Smooth muscle cell (in vitro differentiated cells): ENCODE results near the gene EFR3B. TPM values are rescaled to one million over a fixed set of nuclear protein-coding genes. Genes with fewer than 3 reads are reported as not detected.
"Not testable (repeated sequence)": the region's sequence is repeated elsewhere in the genome, so short reads cannot be mapped to it uniquely, and the experiment has no call there.

ENCODE experiments used
- DNase-seq: peaks from one replicate; lab custom pipeline; 2025; ENCODE audit not compliant: unreplicated experiment; lab: John Stamatoyannopoulos, UW
- H2AFZ ChIP-seq: fragments of 200-600 bp; sonication (generic); 2 replicates; pipeline ENCODE4 v1.6.0; 2016; ENCODE audit warnings: antibody characterized with exemption, low read depth, mild to moderate bottlenecking
- H3F3A ChIP-seq: fragments of 200-600 bp; sonication (generic); 2 replicates; pipeline ENCODE4 v1.6.0; 2017; ENCODE audit warnings: antibody characterized with exemption, low read depth
- H3K27ac ChIP-seq: fragments of 200-600 bp; sonication (generic); 2 replicates; pipeline ENCODE4 v1.5.1; 2016; ENCODE audit warnings: low read depth, mild to moderate bottlenecking
- H3K27me3 ChIP-seq: fragments of 200-600 bp; sonication (generic); 2 replicates; pipeline ENCODE4 v1.6.1; 2016; ENCODE audit warnings: low read depth, mild to moderate bottlenecking
- H3K36me3 ChIP-seq: fragments of 200-600 bp; sonication (generic); 2 replicates; pipeline ENCODE4 v1.5.1; 2016; ENCODE audit warnings: low read depth
- H3K4me1 ChIP-seq: fragments of 200-600 bp; sonication (generic); 2 replicates; pipeline ENCODE4 v1.5.1; 2016; ENCODE audit warnings: low read depth
- H3K4me2 ChIP-seq: fragments of 200-600 bp; sonication (generic); 2 replicates; pipeline ENCODE4 v1.6.0; 2016; ENCODE audit warnings: mild to moderate bottlenecking
- H3K4me3 ChIP-seq: fragments of 200-600 bp; sonication (generic); 2 replicates; pipeline ENCODE4 v1.5.1; 2016; ENCODE audit warnings: mild to moderate bottlenecking
- H3K79me2 ChIP-seq: fragments of 200-600 bp; sonication (generic); 2 replicates; pipeline ENCODE4 v1.6.0; 2016; ENCODE audit warnings: low read depth, mild to moderate bottlenecking
- H3K9ac ChIP-seq: fragments of 200-600 bp; sonication (generic); 2 replicates; pipeline ENCODE4 v1.6.0; 2016; ENCODE audit warnings: low read depth
- H3K9me3 ChIP-seq: fragments of 200-600 bp; sonication (generic); replicated peaks from 2 replicates; pipeline ENCODE4 v1.5.1; 2016; ENCODE audit warnings: low read depth
- H4K20me1 ChIP-seq: fragments of 200-600 bp; sonication (generic); 2 replicates; pipeline ENCODE4 v1.6.0; 2016; ENCODE audit warnings: low read depth
- WGBS: methylation state at CpG from one replicate; pipeline ENCODE4 v1.1.7; 2016; ENCODE audit warnings: low lambda C conversion rate; 5-methylcytosine and 5-hydroxymethylcytosine counted together
- polyA plus RNA-seq: library from polyadenylated mRNA; unstranded; fragments of >200 nt; fragmentation: Nextera tagmentation; extraction: Ambion mirVana; gene quantifications from 2 replicates; pipeline ENCODE4 v1.2.1, GENCODE V29; 2016
- total RNA-seq: library from RNA; depleted of rRNA; stranded (reverse); fragments of >200 nt; gene quantifications from 2 replicates; pipeline ENCODE4 v1.2.3, GENCODE V29; 2014
- TF ChIP-seq, protein P1 (sequence below): fragments of 200-600 bp; sonication (generic); IDR thresholded peaks from 2 replicates; pipeline ENCODE4 v1.5.1; 2017; ENCODE audit warnings: borderline replicate concordance, mild to moderate bottlenecking, antibody characterized with exemption; ENCODE audit not compliant: insufficient read depth, poor library complexity, severe bottlenecking

EFR3B gene
- total and polyA plus RNA-seq, 2 experiments from 2014 or later = 4.0 to 5.2 TPM

GRCh38 chr2:25132299-25132635 is 90.4 kb downstream of the EFR3B start:
- peaks cover 19% of the 10 kb centered on the region for H3K4me1 ChIP-seq
- 46% methylated on average over 9 of the region's 9 CpGs for WGBS
- H3F3A ChIP-seq = no peaks in the 10 kb centered on the region
- peak overlapping the region; percentile 26 for H3K4me3 ChIP-seq
- no peak for DNase-seq
- H3K36me3 ChIP-seq = no peaks in the 10 kb centered on the region
- H3K27me3 ChIP-seq = peaks cover 6% of the 10 kb centered on the region
- H3K4me2 ChIP-seq = peak overlapping the region; percentile 81
- H4K20me1 ChIP-seq = no peaks in the 10 kb centered on the region
- no peak overlapping the region for H3K9ac ChIP-seq
- H2AFZ ChIP-seq = no peak overlapping the region
- TF ChIP-seq, protein P1, sequence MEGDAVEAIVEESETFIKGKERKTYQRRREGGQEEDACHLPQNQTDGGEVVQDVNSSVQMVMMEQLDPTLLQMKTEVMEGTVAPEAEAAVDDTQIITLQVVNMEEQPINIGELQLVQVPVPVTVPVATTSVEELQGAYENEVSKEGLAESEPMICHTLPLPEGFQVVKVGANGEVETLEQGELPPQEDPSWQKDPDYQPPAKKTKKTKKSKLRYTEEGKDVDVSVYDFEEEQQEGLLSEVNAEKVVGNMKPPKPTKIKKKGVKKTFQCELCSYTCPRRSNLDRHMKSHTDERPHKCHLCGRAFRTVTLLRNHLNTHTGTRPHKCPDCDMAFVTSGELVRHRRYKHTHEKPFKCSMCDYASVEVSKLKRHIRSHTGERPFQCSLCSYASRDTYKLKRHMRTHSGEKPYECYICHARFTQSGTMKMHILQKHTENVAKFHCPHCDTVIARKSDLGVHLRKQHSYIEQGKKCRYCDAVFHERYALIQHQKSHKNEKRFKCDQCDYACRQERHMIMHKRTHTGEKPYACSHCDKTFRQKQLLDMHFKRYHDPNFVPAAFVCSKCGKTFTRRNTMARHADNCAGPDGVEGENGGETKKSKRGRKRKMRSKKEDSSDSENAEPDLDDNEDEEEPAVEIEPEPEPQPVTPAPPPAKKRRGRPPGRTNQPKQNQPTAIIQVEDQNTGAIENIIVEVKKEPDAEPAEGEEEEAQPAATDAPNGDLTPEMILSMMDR = no peak
- H3K9me3 ChIP-seq = no peaks in the 10 kb centered on the region
- H3K27ac ChIP-seq = no peak overlapping the region
- H3K79me2 ChIP-seq = no peaks in the 10 kb centered on the region

DNA sequence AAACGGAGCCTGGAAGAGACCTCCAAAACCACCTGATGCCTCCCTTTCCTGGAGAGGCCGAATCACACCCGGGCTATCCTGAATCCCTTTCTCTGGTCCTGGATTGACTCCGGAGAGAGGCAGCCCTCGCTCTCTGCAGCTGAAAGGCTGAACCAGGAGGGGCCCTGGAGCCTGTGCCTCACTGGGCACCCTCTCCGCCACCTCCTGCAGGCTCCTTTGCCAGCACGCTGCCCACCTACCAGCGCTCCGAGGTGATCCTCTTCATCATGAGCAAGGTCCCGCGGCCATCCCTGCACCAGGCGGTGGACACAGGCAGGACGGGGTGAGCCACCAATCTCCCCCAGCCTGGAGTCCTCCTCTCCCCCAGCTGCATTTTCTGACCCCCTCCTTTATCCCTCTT is 90.8 kb downstream of the EFR3B start:
- Histone ChIP-seq H3K9ac (no peak overlapping the region), H3K4me1 (peaks cover 19% of the 10 kb centered on the region), H3K79me2 (no peaks in the 10 kb centered on the region), H4K20me1 (no peaks in the 10 kb centered on the region), H2AFZ (no peak overlapping the region), H3K36me3 (no peaks in the 10 kb centered on the region), H3K4me2 (peak overlapping the region; percentile 81), H3K27me3 (peaks cover 6% of the 10 kb centered on the region), H3K27ac (no peak overlapping the region), H3K4me3 (no peak overlapping the region), H3K9me3 (no peaks in the 10 kb centered on the region), H3F3A (no peaks in the 10 kb centered on the region)
- TF ChIP-seq, protein P1 = no peak
- no peak for DNase-seq
- 94% methylated on average over 13 of the region's 13 CpGs for WGBS

- H3K4me1 ChIP-seq, H3K79me2 ChIP-seq, H3K9me3 ChIP-seq, H3K27ac ChIP-seq, H3K4me2 ChIP-seq, DNase-seq, H3K4me3 ChIP-seq, H3K9ac ChIP-seq, H3K36me3 ChIP-seq, H2AFZ ChIP-seq, H3K27me3 ChIP-seq, H4K20me1 ChIP-seq, H3F3A ChIP-seq: not testable (repeated sequence)
- 89% methylated on average over 4 of the region's 4 CpGs for WGBS
Measured at GRCh38 chr2:25140535-25140934, 98.7 kb downstream of the EFR3B start.

GRCh38 chr2:25141120-25141519 is 99.2 kb downstream of the EFR3B start:
- WGBS = 86% methylated on average over 8 of the region's 8 CpGs
- no peaks in the 10 kb centered on the region for H3K9me3 ChIP-seq
- no peaks in the 10 kb centered on the region for H3K27me3 ChIP-seq
- no peak overlapping the region for H3K9ac ChIP-seq
- no peak overlapping the region for H2AFZ ChIP-seq
- no peak overlapping the region for H3K4me3 ChIP-seq
- H3K4me1 ChIP-seq = no peaks in the 10 kb centered on the region
- no peaks in the 10 kb centered on the region for H3K79me2 ChIP-seq
- no peaks in the 10 kb centered on the region for H3K36me3 ChIP-seq
- H3K4me2 ChIP-seq = no peak overlapping the region
- TF ChIP-seq, protein P1 = no peak
- H3F3A ChIP-seq = no peaks in the 10 kb centered on the region
- H3K27ac ChIP-seq = no peak overlapping the region
- no peaks in the 10 kb centered on the region for H4K20me1 ChIP-seq
- DNase-seq = no peak
